ENCODE measurements around the gene CD1E.
"Not testable (repeated sequence)": the region's sequence is repeated elsewhere in the genome, so short reads cannot be mapped to it uniquely, and the experiment has no call there.

Gene CD1E

DNA sequence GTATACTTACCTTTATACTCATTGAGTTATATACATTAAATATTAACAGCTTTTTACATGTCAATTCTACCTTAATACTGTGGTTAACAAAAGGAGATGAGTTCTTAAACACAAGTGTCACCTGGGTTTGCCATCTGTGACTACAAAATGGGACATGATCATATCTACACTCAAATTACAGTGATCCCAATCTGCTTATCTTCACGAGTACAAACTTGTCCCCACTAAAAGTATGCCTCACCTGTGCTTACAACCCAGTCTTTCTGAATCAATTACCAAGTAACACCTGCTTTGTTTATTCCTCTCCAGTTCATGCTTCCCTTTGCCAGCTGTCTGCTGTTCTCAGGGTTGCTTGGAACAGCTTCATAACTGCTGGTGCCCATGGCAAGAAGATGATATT, 8.8 kb downstream of the CD1E start:
- DNase-seq (ENCODE audit: low read depth in 2 of 2, low spot score in 1 of 2), result no peak

DNA sequence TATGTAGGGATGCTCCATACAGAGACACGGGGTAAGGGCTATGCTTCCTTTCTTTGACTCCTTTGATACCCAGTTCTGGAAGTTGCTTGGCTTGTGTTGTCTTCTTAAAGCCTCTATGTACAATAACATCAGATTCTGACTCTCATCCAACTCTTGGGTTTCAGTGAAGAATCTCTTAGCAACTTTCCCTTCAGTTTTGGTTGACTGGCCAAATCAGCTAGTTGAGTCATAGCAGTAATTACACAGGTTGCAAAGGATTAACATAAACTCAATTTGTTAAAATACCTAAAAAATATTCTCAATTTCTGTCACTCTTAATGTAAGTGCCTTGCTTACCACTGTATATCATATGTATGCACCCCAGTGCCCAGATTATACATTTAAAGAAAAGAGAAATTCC, 9.2 kb downstream of the CD1E start:
- DNase-seq (ENCODE audit: low read depth in 2 of 2, low spot score in 1 of 2), result no peak

GRCh38 chr1:158366783-158367182, 13.1 kb downstream of the CD1E start:
- no peak for DNase-seq (ENCODE audit: low read depth in 2 of 2, low spot score in 1 of 2)

DNA sequence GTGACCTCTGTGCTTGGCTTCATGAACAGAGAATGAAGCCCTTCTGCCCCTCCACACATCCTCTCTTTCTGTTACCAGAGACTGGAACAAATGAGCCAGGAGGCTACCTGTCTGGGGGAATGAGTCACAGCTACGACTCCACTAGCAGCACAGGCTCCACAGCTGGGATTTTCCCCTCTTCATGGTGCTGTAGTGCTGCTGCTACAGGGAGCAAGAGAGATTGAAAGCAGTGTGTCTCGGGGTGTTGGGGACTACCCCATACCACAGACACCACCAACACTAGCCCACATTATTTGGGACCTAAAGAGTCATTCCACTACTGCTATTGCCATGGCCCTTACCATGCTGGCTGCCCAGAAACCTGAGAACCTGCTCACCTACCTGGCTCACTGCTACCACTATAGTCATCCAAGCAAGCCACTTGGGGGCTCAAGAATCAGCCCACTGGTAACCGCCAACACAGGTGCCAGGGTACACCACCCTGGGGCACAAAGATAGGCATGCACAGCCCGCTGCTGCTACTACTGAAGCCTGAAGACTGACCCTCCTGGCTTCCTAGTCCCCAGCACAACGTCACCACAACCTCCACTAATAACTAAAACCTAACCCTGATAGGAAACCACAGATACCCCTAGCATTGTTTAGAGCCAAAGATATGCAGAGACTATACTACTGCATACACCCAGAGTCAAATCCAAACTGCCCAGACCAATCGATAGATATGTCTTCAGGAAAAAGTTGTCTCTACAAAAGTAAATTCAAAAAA, 17.7 kb downstream of the CD1E start:
- DNase-seq (ENCODE audit: low read depth in 2 of 2, low spot score in 1 of 2), result no peak

GRCh38 chr1:158374101-158374500, 20.4 kb downstream of the CD1E start:
- DNase-seq (ENCODE audit: low read depth in 2 of 2, low spot score in 1 of 2), result not testable (repeated sequence)

GRCh38 chr1:158374860-158375259, 21.2 kb downstream of the CD1E start:
- no peak for DNase-seq (ENCODE audit: low read depth in 2 of 2, low spot score in 1 of 2)

- DNase-seq (ENCODE audit: low read depth in 2 of 2, low spot score in 1 of 2), result no peak
Observed at GRCh38 chr1:158390331-158390730, 36.6 kb downstream of the CD1E start.

DNA sequence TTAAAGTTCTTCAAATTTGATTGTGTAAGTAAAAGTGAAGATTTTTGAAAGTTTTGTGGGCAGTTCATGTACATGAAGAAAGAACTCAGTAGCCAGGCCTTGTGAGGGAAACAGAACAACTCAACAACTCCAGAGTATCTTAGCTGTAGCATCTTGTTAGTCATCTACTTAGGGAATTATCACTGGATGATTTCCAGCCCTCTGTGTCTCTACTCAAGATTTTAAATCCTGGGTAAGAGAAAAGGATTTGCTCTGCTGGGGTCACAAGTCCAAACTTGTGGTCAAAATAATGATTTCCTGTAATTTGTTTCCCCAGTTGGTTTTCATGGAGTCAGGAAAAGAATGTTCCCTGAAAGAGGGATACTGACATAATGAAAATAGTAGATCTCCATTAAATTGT, 37.4 kb downstream of the CD1E start:
- DNase-seq (ENCODE audit: low read depth in 2 of 2, low spot score in 1 of 2), result no peak

DNA sequence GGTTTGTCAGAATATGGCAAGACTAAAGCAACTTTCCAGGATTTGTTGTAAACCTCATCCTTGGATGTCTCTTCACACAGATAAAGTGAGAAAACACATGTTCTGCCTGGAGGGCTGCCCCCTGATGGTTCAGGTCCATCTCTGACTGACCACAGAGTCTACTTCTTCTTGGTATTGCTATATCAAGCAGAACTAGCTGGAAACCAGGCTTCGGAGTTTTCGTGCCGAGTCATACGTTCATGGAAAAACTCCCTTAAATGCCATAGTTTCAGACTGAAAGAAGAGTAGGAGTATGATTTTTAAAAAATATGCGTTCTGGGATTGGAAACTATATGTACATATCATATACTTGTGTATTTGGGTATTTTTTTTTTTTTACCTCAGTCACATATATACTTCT, 39.8 kb downstream of the CD1E start:
- DNase-seq (ENCODE audit: low read depth in 2 of 2, low spot score in 1 of 2), result no peak

DNA sequence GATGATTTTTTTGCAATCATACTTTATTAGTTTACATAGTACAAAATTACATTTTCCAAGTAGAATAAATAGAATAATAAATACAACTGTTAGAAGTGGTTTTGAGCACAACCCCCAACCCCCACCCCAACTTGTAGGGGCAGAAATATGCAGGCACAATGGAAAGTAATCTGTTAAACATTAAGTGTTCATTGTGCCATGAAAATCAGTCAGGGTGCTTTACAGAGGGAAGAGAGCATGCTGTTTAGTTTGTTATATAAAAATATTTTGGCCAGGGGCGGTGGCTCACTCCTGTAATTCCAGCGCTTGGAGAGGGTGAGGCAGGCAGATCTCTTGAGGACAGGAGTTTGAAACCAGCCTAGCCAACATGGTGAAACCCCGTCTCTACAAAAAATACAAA, 43.0 kb downstream of the CD1E start:
- DNase-seq (ENCODE audit: low read depth in 2 of 2, low spot score in 1 of 2), result no peak

DNA sequence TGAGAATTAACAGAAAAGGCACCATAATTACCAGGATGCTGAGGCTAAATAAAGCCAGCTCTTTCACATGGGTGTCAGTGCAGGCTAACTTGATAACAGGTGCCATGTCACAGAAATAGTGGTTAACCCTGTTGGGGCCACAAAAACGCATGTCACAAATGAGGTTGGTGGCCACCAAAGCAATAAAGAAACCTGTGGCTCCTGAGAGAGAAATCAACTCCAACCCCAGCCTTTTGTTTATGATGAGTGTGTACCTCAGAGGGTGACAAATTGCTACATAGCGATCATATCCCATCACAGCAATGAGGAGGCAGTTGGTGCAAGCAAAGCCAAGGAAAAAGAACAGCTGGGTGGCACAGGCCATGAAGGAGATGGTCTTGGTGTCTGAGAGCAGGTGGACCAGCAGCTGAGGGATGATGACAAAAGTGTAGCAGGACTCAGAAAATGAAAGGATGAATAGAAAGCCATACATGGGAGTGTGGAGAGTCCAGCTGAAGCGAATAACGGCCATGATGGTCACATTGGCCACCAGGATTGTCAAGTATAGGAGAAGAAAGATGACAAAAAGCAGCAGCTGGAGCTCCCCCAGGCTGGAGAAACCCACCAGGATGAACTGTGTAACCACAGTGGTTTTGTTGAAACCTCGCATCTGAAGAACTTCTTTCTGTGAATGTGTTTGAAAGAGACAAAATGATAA, 45.3 kb downstream of the CD1E start, which contains the start of gene OR10T2:
OR10T2 (minus strand) TSS at position 649 of the 697 bp plus-strand sequence; CDS start at position 649, 0 bp downstream.
- no peak for DNase-seq (ENCODE audit: low read depth in 2 of 2, low spot score in 1 of 2)

- DNase-seq (ENCODE audit: low read depth in 2 of 2, low spot score in 1 of 2), result no peak
Observed at GRCh38 chr1:158400871-158401270, 47.2 kb downstream of the CD1E start.

- no peak for DNase-seq (ENCODE audit: low read depth in 2 of 2, low spot score in 1 of 2)
Observed at GRCh38 chr1:158407092-158407491, 53.4 kb downstream of the CD1E start.

All from stimulated activated CD8-positive, alpha-beta memory T cell treated with anti-CD3 and anti-CD28 coated beads, Interleukin-4, amount 100 ng/mL, for 4 hours (primary cell).